ENCODE data around the gene DUT.

DNA sequence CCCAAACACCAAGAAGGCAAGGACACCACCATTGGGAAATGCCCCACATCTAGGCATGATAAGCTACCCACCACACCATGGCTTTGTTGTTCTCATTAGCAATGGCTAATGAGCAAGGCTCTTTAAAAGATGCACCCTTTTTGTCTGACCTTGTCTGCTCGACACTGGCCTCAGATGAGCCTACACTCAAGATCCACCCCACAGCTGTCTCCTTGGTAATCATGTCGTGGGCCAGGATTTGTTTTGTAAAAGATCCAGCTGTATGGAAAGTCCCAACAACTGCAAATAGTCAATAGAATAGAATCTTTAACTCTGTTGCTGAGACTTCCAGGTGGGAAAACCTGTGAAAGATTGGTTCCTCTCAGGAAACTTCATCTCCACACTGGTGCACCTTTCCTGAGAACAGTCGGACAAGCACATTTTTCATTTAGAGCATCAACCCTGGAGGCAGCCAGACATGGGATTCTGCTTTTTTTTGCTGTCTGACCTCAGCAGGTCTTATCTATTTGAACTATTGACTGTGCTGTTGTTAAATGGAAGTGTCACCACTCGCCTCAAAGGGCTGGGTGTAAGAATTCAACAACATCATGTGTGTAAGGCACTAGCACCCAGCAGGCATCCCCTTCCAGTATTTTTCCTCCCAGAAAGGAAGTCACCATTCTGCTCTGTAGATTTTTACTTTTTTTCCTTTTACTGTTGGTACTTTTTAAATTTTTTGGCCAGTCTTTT, 35.5 kb downstream of the DUT start:
- TF ChIP-seq POLR2A (IDR thresholded peaks at IDR 0.05): no peak
- TF ChIP-seq POLR2AphosphoS5 (IDR thresholded peaks at IDR 0.05; ENCODE audit: insufficient read depth in 1 of 2, low read depth in 1 of 2): no peak
